Measurements from ENCODE around the gene ANKRD9.
A peak's percentile ranks its signal among the peaks of the same experiment; 100 is the strongest.
"Not testable (repeated sequence)": the region's sequence is repeated elsewhere in the genome, so short reads cannot be mapped to it uniquely, and the experiment has no call there.

ANKRD9 gene, protein sequence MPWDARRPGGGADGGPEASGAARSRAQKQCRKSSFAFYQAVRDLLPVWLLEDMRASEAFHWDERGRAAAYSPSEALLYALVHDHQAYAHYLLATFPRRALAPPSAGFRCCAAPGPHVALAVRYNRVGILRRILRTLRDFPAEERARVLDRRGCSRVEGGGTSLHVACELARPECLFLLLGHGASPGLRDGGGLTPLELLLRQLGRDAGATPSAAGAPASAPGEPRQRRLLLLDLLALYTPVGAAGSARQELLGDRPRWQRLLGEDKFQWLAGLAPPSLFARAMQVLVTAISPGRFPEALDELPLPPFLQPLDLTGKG

DNA sequence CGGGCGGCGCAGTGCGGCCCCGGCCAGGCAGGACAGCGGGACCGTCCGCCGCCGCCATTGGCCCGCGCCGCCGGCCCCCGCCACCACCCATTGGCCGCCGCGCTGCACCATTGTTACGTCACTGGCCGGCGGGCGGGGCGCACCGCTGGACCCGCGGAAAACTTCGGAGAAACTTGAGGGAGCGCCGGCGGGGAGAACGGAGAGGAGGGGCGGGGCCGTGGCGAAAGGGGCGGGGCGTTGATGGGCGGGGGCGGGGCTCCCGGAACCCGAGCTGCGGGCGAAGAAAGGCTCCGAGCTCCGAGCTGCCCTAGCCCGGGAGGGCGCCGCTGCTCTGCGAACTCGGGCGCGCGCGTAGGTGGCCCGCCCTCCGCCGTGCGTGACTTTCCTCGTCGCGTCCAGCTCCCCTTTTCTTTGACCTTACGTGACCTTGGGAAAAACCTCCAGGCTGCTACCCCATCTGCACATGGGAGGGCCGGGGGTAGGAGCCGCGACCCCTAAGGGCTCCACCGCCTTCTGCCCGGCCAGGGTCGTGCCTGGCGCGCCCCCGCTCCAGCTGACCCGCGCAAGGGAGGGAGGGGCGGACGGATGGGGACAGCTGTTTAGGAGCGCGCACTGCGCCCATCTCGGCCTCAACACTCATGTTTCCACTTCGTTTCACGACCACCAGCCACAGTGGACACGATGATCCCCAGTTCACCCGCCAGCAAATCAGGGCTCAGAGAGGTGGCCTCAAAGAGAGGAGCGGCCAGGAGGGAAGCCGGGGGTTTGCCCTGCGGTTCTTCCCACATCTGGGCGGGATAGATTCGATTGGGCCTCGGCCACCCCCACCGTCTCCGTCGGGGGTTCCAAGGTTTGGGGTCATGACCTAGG, at the start of gene ANKRD9:
TSS of gene ANKRD9 (minus strand) at position 31 of the 870 bp plus-strand sequence. CDS start 1,887 bp downstream, outside the sequence.
- peak; percentile 97 for DNase-seq

DNA sequence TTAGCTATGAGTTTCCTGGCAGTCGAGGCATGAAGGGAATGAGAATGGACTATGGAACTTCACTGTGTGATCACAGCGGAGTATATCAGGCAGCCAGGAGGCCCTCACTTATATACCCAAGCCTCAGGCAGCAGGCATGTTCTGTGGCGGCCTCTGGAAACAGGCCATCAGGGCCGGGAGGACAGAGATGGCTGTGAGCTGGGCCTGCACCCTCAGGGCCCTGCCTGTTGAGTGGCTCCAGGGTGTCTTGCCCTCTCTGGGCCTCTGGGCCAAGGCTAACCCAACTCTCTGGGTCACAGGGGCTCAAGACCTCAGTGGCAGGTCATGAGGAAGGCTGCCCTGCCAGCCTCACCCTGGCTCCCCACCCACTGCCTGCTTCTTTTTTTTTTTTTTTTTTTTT, 49.0 kb upstream of the ANKRD9 start:
- DNase-seq, result no peak

- no peak for DNase-seq
Measured at GRCh38 chr14:102557434-102558226, 48.1 kb upstream of the ANKRD9 start.

DNA sequence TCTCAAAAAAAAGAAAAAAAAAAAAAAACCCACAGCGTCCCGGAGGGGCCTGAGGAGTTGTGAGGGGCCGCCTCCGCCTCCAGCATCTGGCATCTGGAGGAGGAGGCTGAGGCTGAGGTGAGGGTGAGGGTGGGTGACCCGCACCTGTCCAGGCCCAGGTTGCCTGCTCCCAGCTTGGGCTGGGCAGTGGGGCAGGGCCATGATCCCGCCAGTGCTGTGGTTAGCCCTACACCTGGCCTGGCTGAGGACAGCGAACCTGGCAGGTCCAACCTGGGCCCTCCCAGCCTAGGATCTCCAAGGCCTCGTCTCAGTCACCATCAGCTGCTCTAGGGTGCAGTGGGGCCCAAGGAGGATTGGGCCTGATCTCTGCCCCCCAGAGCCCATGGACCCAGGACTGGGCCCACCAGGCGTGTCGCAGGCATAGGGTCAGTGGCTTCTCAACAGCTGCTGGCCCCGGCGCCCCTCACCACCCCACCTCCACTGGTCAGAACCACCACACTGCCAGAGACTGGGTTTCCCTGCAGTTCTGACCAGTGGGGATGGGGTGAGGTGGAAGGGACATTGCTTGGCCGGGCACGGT, 46.6 kb upstream of the ANKRD9 start:
- DNase-seq, result no peak

DNA sequence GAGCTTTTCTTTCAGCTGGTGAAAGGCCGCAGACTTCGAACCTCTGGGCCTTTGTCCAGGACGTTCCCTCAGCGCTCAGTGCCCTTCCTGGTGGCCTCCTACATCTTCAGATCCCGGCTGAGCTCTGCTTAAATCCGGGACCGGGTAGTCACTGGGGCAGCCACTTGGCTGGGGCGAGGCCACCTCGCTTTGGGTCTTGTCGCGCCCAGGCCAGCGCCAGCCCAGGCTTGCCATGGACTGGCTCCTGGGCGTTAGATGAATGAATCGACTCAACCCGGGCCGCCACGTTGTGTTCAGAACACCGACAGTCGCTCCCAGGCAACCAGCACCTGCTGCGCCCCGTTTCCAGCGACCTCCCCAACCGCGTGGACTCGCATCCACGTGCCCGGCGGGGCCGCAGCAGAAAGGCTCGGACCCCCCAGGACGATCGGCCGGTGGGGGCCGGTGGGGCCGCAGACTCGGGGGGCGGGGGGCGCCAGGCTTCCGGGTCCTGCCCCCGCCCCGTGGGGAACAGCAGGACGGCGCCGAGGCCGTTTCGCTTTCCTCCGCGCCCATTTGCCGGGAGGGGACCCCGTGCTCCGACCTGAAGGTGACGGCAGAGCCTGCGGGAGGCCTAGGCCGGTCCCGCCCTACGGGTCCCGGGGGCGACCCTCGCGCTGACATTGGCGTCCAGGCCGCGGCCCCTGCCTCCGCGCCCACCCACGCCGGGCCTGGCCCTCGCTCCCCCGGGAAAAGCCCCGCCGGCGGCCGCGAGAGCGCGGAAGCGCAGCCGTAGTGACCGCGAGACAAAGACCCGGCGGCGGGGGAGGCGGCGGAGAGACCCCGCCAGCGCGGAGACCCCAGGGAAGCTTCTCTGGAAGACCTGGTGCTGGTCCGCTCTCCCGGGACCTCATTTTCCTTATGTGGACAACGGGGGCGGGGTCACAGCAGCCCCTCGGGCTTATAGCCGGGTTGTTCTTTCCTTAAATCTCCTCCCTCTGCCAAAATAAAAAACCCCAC, 45.5 kb upstream of the ANKRD9 start:
- DNase-seq, result peak; percentile 62

GRCh38 chr14:102551995-102552705, 42.6 kb upstream of the ANKRD9 start:
- peak; percentile 82 for DNase-seq

- peak; percentile 26 for DNase-seq
Measured at GRCh38 chr14:102550927-102551401, 41.4 kb upstream of the ANKRD9 start.

- no peak for DNase-seq
Measured at GRCh38 chr14:102548616-102549240, 39.2 kb upstream of the ANKRD9 start.

DNA sequence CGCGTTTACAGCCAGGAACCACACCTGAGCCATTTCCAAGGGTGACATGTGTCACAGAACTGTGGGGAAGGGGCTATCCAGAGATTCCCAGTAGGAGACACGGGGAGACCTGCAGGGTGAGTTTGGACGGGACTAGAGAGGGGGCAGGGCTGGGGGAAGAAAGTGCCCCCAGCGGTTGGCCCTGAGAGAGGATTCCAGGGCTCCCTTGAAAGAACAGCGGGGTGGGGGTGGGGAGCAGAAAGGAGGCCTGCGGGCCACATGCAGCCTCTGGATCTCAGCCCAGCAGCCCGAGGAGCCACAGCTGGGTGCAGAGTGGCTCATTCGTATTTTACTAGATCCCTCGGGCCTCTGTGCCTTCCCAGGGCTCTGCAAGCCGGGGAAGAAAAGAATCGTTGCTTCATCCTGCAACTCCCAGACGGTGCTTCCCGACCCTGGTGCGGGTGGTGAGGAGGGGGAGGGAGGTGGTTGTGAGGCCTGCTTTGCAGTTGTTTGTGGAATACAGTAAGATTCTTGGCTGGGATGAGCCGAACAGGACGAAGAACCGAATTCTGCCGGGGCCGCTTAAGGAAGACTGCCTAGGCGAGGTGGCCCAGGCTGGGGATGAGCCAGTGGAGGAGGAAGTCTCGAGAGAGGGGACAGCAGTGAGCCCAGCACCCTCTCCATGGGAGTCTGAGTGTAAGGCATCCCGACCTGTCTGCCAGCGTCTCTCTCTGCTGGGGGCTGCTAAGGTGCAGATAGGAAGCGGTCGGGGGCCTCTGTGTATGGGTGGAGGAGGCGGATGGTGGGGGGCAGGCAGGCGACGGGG, 36.1 kb upstream of the ANKRD9 start:
- no peak for DNase-seq

- peak; percentile 28 for DNase-seq
Measured at GRCh38 chr14:102544747-102545460, 35.3 kb upstream of the ANKRD9 start.

DNA sequence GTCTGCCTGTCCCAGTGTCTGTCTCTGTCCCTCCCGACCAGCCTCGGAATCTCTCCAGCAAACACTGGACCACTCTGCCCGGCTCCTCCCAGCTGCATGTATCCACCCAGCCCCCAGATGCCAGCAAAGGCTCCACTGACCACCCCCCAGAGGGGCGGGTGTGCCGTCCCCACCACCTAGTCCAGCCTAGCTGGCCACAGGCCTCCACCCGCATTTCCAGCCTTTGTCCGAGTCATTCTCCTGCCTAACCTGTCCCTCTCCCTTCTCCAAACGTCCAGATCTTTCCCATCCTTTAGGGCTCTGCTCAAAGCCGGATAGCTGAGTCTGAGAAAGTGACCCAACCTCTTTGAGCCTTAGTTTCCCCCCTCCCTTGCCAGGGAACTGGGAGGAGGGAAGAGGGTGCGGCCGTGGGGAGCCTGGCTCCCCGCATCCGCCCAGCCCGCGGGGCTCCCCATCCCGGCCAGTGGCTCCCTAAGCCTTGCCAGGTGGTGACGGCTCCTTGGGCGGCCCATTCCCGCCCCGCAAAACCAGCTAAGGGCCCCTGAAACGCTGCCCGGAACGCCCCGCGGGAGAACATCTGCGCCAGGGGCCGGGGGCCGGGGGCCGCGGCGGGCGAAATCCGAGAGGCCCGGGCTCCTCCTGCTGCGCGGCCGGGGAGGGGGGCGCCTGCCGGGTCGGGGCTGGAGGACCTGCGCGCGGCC, 34.6 kb upstream of the ANKRD9 start:
- no peak for DNase-seq

GRCh38 chr14:102541771-102542170, 32.2 kb upstream of the ANKRD9 start:
- DNase-seq, result no peak

GRCh38 chr14:102541029-102541491, 31.5 kb upstream of the ANKRD9 start:
- not testable (repeated sequence) for DNase-seq

- no peak for DNase-seq
Measured at GRCh38 chr14:102540315-102541028, 30.9 kb upstream of the ANKRD9 start.

GRCh38 chr14:102539544-102540314, 30.2 kb upstream of the ANKRD9 start:
- no peak for DNase-seq
